ENCODE results near the gene GALNT10.

GALNT10 gene

GRCh38 chr5:154333016-154333415 lies 142.5 kb downstream of the GALNT10 start:
- Histone ChIP-seq H2AFZ (ENCODE audit: low read depth, low read length) (no peak overlapping the region), H3K4me3 (ENCODE audit: low read depth in 1 of 2, low read length in 2 of 2) (no peak overlapping the region), H4K20me1 (ENCODE audit: insufficient read depth, low read length) (no peaks in the 10 kb centered on the region), H3K27me3 (ENCODE audit: insufficient read depth, low read length, poor library complexity) (no peaks in the 10 kb centered on the region), H3K4me1 (ENCODE audit: insufficient read depth, low read length) (no peaks in the 10 kb centered on the region), H3K27ac (ENCODE audit: low read length) (no peak overlapping the region), H3K9ac (ENCODE audit: low read depth, low read length) (no peak overlapping the region), H3K79me2 (ENCODE audit: insufficient read depth, low read length) (no peaks in the 10 kb centered on the region), H3K36me3 (ENCODE audit: insufficient read depth, low read length) (no peaks in the 10 kb centered on the region), H3K4me2 (ENCODE audit: insufficient read depth, low read length) (no peak overlapping the region), H3K9me3 (ENCODE audit: insufficient read depth, low read length, severe bottlenecking) (no peaks in the 10 kb centered on the region)
- DNase-seq: no peak
- TF ChIP-seq EZH2 (IDR thresholded peaks at IDR 0.05; ENCODE audit: borderline replicate concordance, low read depth, low read length, severe bottlenecking) (no peak), CTCF (IDR thresholded peaks at IDR 0.05; ENCODE audit: borderline replicate concordance, extremely low read depth, low read length, poor library complexity, severe bottlenecking) (no peak)
- ATAC-seq (ENCODE audit: insufficient read depth, low read depth): no peak

- Histone ChIP-seq H3K79me2 (ENCODE audit: insufficient read depth, low read length) (no peaks in the 10 kb centered on the region), H3K27ac (ENCODE audit: low read length) (no peak overlapping the region), H4K20me1 (ENCODE audit: insufficient read depth, low read length) (no peaks in the 10 kb centered on the region), H2AFZ (ENCODE audit: low read depth, low read length) (no peak overlapping the region), H3K4me1 (ENCODE audit: insufficient read depth, low read length) (no peaks in the 10 kb centered on the region), H3K4me2 (ENCODE audit: insufficient read depth, low read length) (no peak overlapping the region), H3K4me3 (ENCODE audit: low read depth in 1 of 2, low read length in 2 of 2) (no peak overlapping the region), H3K36me3 (ENCODE audit: insufficient read depth, low read length) (no peaks in the 10 kb centered on the region), H3K27me3 (ENCODE audit: insufficient read depth, low read length, poor library complexity) (no peaks in the 10 kb centered on the region), H3K9me3 (ENCODE audit: insufficient read depth, low read length, severe bottlenecking) (no peaks in the 10 kb centered on the region), H3K9ac (ENCODE audit: low read depth, low read length) (no peak overlapping the region)
- TF ChIP-seq CTCF (IDR thresholded peaks at IDR 0.05; ENCODE audit: borderline replicate concordance, extremely low read depth, low read length, poor library complexity, severe bottlenecking) (no peak), EZH2 (IDR thresholded peaks at IDR 0.05; ENCODE audit: borderline replicate concordance, low read depth, low read length, severe bottlenecking) (no peak)
- DNase-seq (no peak), ATAC-seq (ENCODE audit: insufficient read depth, low read depth) (no peak)
Observed at GRCh38 chr5:154334406-154335064, 144.0 kb downstream of the GALNT10 start.

- H3K36me3 ChIP-seq (ENCODE audit: insufficient read depth, low read length): no peaks in the 10 kb centered on the region
- no peak overlapping the region for H2AFZ ChIP-seq (ENCODE audit: low read depth, low read length)
- H3K4me1 ChIP-seq (ENCODE audit: insufficient read depth, low read length): no peaks in the 10 kb centered on the region
- no peak overlapping the region for H3K27ac ChIP-seq (ENCODE audit: low read length)
- DNase-seq (no peak), ATAC-seq (ENCODE audit: insufficient read depth, low read depth) (no peak)
- H3K9ac ChIP-seq (ENCODE audit: low read depth, low read length): no peak overlapping the region
- no peak overlapping the region for H3K4me3 ChIP-seq (ENCODE audit: low read depth in 1 of 2, low read length in 2 of 2)
- no peaks in the 10 kb centered on the region for H3K9me3 ChIP-seq (ENCODE audit: insufficient read depth, low read length, severe bottlenecking)
- no peaks in the 10 kb centered on the region for H4K20me1 ChIP-seq (ENCODE audit: insufficient read depth, low read length)
- no peak for TF ChIP-seq EZH2 (IDR thresholded peaks at IDR 0.05; ENCODE audit: borderline replicate concordance, low read depth, low read length, severe bottlenecking)
- TF ChIP-seq CTCF (IDR thresholded peaks at IDR 0.05; ENCODE audit: borderline replicate concordance, extremely low read depth, low read length, poor library complexity, severe bottlenecking): no peak
- no peaks in the 10 kb centered on the region for H3K27me3 ChIP-seq (ENCODE audit: insufficient read depth, low read length, poor library complexity)
- H3K79me2 ChIP-seq (ENCODE audit: insufficient read depth, low read length): no peaks in the 10 kb centered on the region
- H3K4me2 ChIP-seq (ENCODE audit: insufficient read depth, low read length): no peak overlapping the region
Observed at GRCh38 chr5:154335065-154335448, 144.5 kb downstream of the GALNT10 start.
